Measurements from ENCODE around the gene IYD. TPM values are rescaled to one million over a fixed set of nuclear protein-coding genes. Genes with fewer than 3 reads are reported as not detected.

Gene IYD
- total and polyA plus RNA-seq, 2 donors, result 0.02 TPM; not detected in 1

DNA sequence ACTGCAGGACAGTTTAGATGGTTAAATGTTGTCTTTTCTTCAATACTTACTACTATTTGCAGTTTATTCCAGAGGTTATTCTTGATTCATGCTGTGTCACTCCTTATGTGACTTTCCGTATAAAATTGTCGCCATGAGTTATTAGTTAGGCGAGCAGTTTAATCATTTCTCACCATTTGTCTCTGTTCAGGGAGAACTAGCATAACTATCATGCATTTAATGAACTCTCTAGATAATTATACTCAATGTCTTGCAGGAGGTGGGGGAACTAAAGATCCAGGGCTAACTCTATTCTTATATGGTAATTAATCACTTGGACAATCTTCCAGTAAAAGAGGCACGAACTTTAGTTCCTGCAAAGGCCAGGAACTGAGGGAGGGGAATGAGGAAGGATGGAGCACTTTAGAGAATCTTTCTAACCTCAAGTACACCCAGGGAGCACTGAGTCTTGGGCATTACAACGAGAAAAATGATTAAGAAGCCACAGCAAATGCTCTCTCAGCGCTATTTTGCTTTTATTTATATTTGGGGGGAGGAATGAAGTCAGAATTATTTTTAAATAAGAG lies 58.3 kb downstream of the IYD start:
- no peaks in the 10 kb centered on the region for H3K36me3 ChIP-seq (ENCODE audit: control insufficient read depth in 2 of 2, insufficient read depth in 2 of 2, low read length in 1 of 2)
- 71% methylated on average over 6 of the region's 6 CpGs for WGBS
- no peak for DNase-seq (ENCODE audit: low read depth in 6 of 9, low spot score in 9 of 9)
- no peak overlapping the region for H3K4me3 ChIP-seq (ENCODE audit: low read length in 2 of 2)
- peaks cover 0 to 21% of the 10 kb centered on the region in 2 donors for H3K9me3 ChIP-seq (ENCODE audit: control insufficient read depth in 2 of 2, insufficient read depth in 1 of 2, low read length in 1 of 2)
- no peaks in the 10 kb centered on the region for H3K27me3 ChIP-seq (ENCODE audit: control insufficient read depth in 2 of 2, insufficient read depth in 1 of 2, low read length in 1 of 2)
- no peaks in the 10 kb centered on the region for H3K4me1 ChIP-seq (ENCODE audit: control insufficient read depth in 2 of 2, insufficient read depth in 2 of 2, low read length in 2 of 2)
- H3K27ac ChIP-seq (ENCODE audit: low read depth in 1 of 2, low read length in 1 of 2), result no peak overlapping the region

DNA sequence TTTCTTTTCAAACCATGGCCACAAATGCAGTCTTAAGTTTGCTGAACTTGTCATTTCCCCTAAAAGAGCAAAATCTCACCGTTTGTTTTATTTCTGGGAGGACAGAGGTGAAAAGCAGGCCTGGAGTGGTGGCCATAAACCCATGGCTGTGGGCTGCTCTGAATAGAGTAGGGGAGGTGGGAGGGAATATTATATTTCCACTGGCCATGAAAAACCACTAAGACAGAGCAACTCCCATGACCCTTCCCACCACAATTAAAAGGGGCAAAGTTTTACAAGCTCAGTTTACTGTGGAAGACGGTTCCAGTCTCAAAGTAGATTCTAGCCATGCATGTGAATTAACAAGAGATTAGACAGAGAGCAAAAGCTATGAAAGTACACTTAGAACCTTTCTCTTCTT lies 59.0 kb downstream of the IYD start:
- H3K36me3 ChIP-seq (ENCODE audit: control insufficient read depth in 2 of 2, insufficient read depth in 2 of 2, low read length in 1 of 2), result no peaks in the 10 kb centered on the region
- no peak for DNase-seq (ENCODE audit: low read depth in 6 of 9, low spot score in 9 of 9)
- H3K9me3 ChIP-seq (ENCODE audit: control insufficient read depth in 2 of 2, insufficient read depth in 1 of 2, low read length in 1 of 2), result peaks cover 0 to 21% of the 10 kb centered on the region in 2 donors
- no peaks in the 10 kb centered on the region for H3K4me1 ChIP-seq (ENCODE audit: control insufficient read depth in 2 of 2, insufficient read depth in 2 of 2, low read length in 2 of 2)
- H3K27ac ChIP-seq (ENCODE audit: low read depth in 1 of 2, low read length in 1 of 2), result no peak overlapping the region
- 94% methylated on average over 2 of the region's 2 CpGs for WGBS
- H3K4me3 ChIP-seq (ENCODE audit: low read length in 2 of 2), result no peak overlapping the region
- no peaks in the 10 kb centered on the region for H3K27me3 ChIP-seq (ENCODE audit: control insufficient read depth in 2 of 2, insufficient read depth in 1 of 2, low read length in 1 of 2)

DNA sequence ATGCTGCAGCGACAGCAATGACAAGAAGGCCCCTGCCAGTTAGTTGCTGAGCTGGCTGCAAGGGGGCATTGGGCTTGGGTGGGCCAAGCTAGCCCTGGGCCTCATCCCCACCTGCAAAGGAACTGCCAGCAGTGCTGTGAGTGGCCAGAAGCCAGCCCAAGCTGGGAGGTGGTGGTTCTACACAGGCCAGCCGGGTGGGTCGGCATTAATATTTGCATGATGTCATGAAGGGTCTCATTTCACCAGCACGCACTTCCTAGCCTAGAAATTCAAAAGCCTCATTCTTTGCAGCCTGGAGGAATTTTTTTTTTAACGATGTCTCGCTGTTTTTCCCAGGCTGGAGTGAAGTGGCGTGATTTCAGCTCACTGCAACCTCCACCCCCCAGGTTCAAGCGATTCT lies 62.0 kb downstream of the IYD start:
- H3K36me3 ChIP-seq (ENCODE audit: control insufficient read depth in 2 of 2, insufficient read depth in 2 of 2, low read length in 1 of 2), result no peaks in the 10 kb centered on the region
- H3K27me3 ChIP-seq (ENCODE audit: control insufficient read depth in 2 of 2, insufficient read depth in 1 of 2, low read length in 1 of 2), result no peaks in the 10 kb centered on the region
- WGBS, result 96% methylated on average over 8 of the region's 8 CpGs
- no peak overlapping the region for H3K4me3 ChIP-seq (ENCODE audit: low read length in 2 of 2)
- DNase-seq (ENCODE audit: low read depth in 6 of 9, low spot score in 9 of 9), result no peak
- no peaks in the 10 kb centered on the region for H3K9me3 ChIP-seq (ENCODE audit: control insufficient read depth in 2 of 2, insufficient read depth in 1 of 2, low read length in 1 of 2)
- H3K27ac ChIP-seq (ENCODE audit: low read depth in 1 of 2, low read length in 1 of 2), result no peak overlapping the region
- H3K4me1 ChIP-seq (ENCODE audit: control insufficient read depth in 2 of 2, insufficient read depth in 2 of 2, low read length in 2 of 2), result no peaks in the 10 kb centered on the region

GRCh38 chr6:150435360-150435759 lies 66.5 kb downstream of the IYD start:
- Histone ChIP-seq H3K36me3 (ENCODE audit: control insufficient read depth in 2 of 2, insufficient read depth in 2 of 2, low read length in 1 of 2) (no peaks in the 10 kb centered on the region), H3K4me3 (ENCODE audit: low read length in 2 of 2) (no peak overlapping the region), H3K27me3 (ENCODE audit: control insufficient read depth in 2 of 2, insufficient read depth in 1 of 2, low read length in 1 of 2) (no peaks in the 10 kb centered on the region), H3K9me3 (ENCODE audit: control insufficient read depth in 2 of 2, insufficient read depth in 1 of 2, low read length in 1 of 2) (no peaks in the 10 kb centered on the region), H3K27ac (ENCODE audit: low read depth in 1 of 2, low read length in 1 of 2) (no peak overlapping the region), H3K4me1 (ENCODE audit: control insufficient read depth in 2 of 2, insufficient read depth in 2 of 2, low read length in 2 of 2) (no peaks in the 10 kb centered on the region)
- no peak for DNase-seq (ENCODE audit: low read depth in 6 of 9, low spot score in 9 of 9)
- 96% methylated on average over 3 of the region's 3 CpGs for WGBS

GRCh38 chr6:150435832-150436231 lies 67.0 kb downstream of the IYD start:
- WGBS, result 91% methylated on average over 10 of the region's 10 CpGs
- H3K4me1 ChIP-seq (ENCODE audit: control insufficient read depth in 2 of 2, insufficient read depth in 2 of 2, low read length in 2 of 2), result no peaks in the 10 kb centered on the region
- H3K27ac ChIP-seq (ENCODE audit: low read depth in 1 of 2, low read length in 1 of 2), result no peak overlapping the region
- no peaks in the 10 kb centered on the region for H3K36me3 ChIP-seq (ENCODE audit: control insufficient read depth in 2 of 2, insufficient read depth in 2 of 2, low read length in 1 of 2)
- no peaks in the 10 kb centered on the region for H3K9me3 ChIP-seq (ENCODE audit: control insufficient read depth in 2 of 2, insufficient read depth in 1 of 2, low read length in 1 of 2)
- H3K27me3 ChIP-seq (ENCODE audit: control insufficient read depth in 2 of 2, insufficient read depth in 1 of 2, low read length in 1 of 2), result no peaks in the 10 kb centered on the region
- no peak overlapping the region for H3K4me3 ChIP-seq (ENCODE audit: low read length in 2 of 2)
- DNase-seq (ENCODE audit: low read depth in 6 of 9, low spot score in 9 of 9), result no peak

GRCh38 chr6:150439373-150439772 lies 70.6 kb downstream of the IYD start:
- DNase-seq (ENCODE audit: low read depth in 6 of 9, low spot score in 9 of 9), result no peak
- 95% methylated on average over 8 of the region's 8 CpGs for WGBS
- Histone ChIP-seq H3K27me3 (ENCODE audit: control insufficient read depth in 2 of 2, insufficient read depth in 1 of 2, low read length in 1 of 2) (no peaks in the 10 kb centered on the region), H3K4me1 (ENCODE audit: control insufficient read depth in 2 of 2, insufficient read depth in 2 of 2, low read length in 2 of 2) (no peaks in the 10 kb centered on the region), H3K36me3 (ENCODE audit: control insufficient read depth in 2 of 2, insufficient read depth in 2 of 2, low read length in 1 of 2) (no peaks in the 10 kb centered on the region), H3K27ac (ENCODE audit: low read depth in 1 of 2, low read length in 1 of 2) (no peak overlapping the region), H3K4me3 (ENCODE audit: low read length in 2 of 2) (no peak overlapping the region), H3K9me3 (ENCODE audit: control insufficient read depth in 2 of 2, insufficient read depth in 1 of 2, low read length in 1 of 2) (no peaks in the 10 kb centered on the region)

DNA sequence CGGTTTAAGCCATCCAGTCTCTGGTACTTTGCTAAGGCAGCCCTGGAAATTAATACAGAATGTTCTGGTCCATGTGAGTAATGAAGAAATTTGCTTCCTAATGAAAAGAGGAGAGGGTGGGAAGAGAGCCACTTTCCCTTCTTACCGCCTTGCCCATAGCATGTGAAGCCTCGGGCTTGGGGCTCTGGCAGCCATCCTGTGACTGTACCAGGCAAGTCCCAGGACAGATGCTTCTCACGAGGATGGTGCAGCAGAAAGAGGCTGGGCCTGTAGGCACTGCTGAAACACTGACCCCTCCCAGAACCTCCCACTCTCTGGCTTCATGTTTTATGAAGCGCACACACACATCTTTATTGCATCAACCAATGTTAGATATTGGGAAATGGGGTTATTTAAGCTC lies 74.8 kb downstream of the IYD start:
- 88% methylated on average over 5 of the region's 5 CpGs for WGBS
- H3K36me3 ChIP-seq (ENCODE audit: control insufficient read depth in 2 of 2, insufficient read depth in 2 of 2, low read length in 1 of 2), result no peaks in the 10 kb centered on the region
- no peak overlapping the region for H3K4me3 ChIP-seq (ENCODE audit: low read length in 2 of 2)
- H3K9me3 ChIP-seq (ENCODE audit: control insufficient read depth in 2 of 2, insufficient read depth in 1 of 2, low read length in 1 of 2), result no peaks in the 10 kb centered on the region
- no peak overlapping the region for H3K27ac ChIP-seq (ENCODE audit: low read depth in 1 of 2, low read length in 1 of 2)
- no peak for DNase-seq (ENCODE audit: low read depth in 6 of 9, low spot score in 9 of 9)
- no peaks in the 10 kb centered on the region for H3K4me1 ChIP-seq (ENCODE audit: control insufficient read depth in 2 of 2, insufficient read depth in 2 of 2, low read length in 2 of 2)
- H3K27me3 ChIP-seq (ENCODE audit: control insufficient read depth in 2 of 2, insufficient read depth in 1 of 2, low read length in 1 of 2), result no peaks in the 10 kb centered on the region

DNA sequence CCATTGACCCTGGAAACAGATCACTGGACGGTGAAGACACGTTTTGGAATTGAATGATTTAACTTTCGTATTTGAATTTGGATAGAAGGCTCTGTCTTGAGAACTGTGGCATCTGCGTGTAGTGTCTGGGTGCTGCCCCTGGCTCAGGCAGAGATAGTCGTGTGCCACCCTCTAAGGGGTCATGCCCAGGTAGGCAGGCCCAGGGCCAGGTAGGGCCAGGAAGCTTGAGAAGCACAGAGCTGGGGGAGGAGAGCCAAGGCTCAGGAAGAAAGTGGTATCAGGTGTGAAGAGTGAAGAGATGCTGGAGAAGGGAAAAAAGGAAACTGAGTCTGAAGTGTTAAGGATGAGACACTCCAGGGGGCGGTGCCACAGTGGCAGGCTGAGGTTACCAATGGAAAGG lies 75.5 kb downstream of the IYD start:
- WGBS, result 86% methylated on average over 6 of the region's 6 CpGs
- Histone ChIP-seq H3K4me3 (ENCODE audit: low read length in 2 of 2) (no peak overlapping the region), H3K27me3 (ENCODE audit: control insufficient read depth in 2 of 2, insufficient read depth in 1 of 2, low read length in 1 of 2) (no peaks in the 10 kb centered on the region), H3K36me3 (ENCODE audit: control insufficient read depth in 2 of 2, insufficient read depth in 2 of 2, low read length in 1 of 2) (no peaks in the 10 kb centered on the region), H3K9me3 (ENCODE audit: control insufficient read depth in 2 of 2, insufficient read depth in 1 of 2, low read length in 1 of 2) (no peaks in the 10 kb centered on the region), H3K4me1 (ENCODE audit: control insufficient read depth in 2 of 2, insufficient read depth in 2 of 2, low read length in 2 of 2) (no peaks in the 10 kb centered on the region), H3K27ac (ENCODE audit: low read depth in 1 of 2, low read length in 1 of 2) (no peak overlapping the region)
- DNase-seq (ENCODE audit: low read depth in 6 of 9, low spot score in 9 of 9), result no peak

DNA sequence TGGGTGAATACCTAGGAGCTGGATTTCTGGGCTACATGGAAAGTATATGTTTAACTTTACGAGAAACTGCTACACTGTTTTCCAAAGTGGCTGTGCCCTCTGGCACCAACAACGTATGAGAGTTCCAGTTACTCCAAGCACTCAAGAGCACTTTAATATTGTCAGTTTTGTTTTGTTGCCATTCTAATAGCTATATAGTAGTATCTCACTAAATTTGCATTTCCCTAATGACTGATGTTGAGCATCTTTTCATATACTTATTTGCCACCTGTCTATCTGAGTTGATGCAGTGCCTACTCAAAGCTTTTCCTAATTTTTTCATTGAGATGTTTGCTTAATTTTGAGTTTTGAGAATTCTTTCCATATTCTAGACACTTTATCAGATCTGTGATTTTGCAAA lies 76.7 kb downstream of the IYD start:
- 98% methylated on average over 2 of the region's 2 CpGs for WGBS
- no peak for DNase-seq (ENCODE audit: low read depth in 6 of 9, low spot score in 9 of 9)
- Histone ChIP-seq H3K27me3 (ENCODE audit: control insufficient read depth in 2 of 2, insufficient read depth in 1 of 2, low read length in 1 of 2) (no peaks in the 10 kb centered on the region), H3K4me1 (ENCODE audit: control insufficient read depth in 2 of 2, insufficient read depth in 2 of 2, low read length in 2 of 2) (no peaks in the 10 kb centered on the region), H3K36me3 (ENCODE audit: control insufficient read depth in 2 of 2, insufficient read depth in 2 of 2, low read length in 1 of 2) (no peaks in the 10 kb centered on the region), H3K9me3 (ENCODE audit: control insufficient read depth in 2 of 2, insufficient read depth in 1 of 2, low read length in 1 of 2) (no peaks in the 10 kb centered on the region), H3K4me3 (ENCODE audit: low read length in 2 of 2) (no peak overlapping the region), H3K27ac (ENCODE audit: low read depth in 1 of 2, low read length in 1 of 2) (no peak overlapping the region)

GRCh38 chr6:150448221-150448620 lies 79.4 kb downstream of the IYD start:
- Histone ChIP-seq H3K4me1 (ENCODE audit: control insufficient read depth in 2 of 2, insufficient read depth in 2 of 2, low read length in 2 of 2) (no peaks in the 10 kb centered on the region), H3K27ac (ENCODE audit: low read depth in 1 of 2, low read length in 1 of 2) (no peak overlapping the region), H3K27me3 (ENCODE audit: control insufficient read depth in 2 of 2, insufficient read depth in 1 of 2, low read length in 1 of 2) (no peaks in the 10 kb centered on the region), H3K4me3 (ENCODE audit: low read length in 2 of 2) (no peak overlapping the region), H3K36me3 (ENCODE audit: control insufficient read depth in 2 of 2, insufficient read depth in 2 of 2, low read length in 1 of 2) (no peaks in the 10 kb centered on the region), H3K9me3 (ENCODE audit: control insufficient read depth in 2 of 2, insufficient read depth in 1 of 2, low read length in 1 of 2) (no peaks in the 10 kb centered on the region)
- WGBS, result 95% methylated on average over 1 of the region's 1 CpG
- DNase-seq (ENCODE audit: low read depth in 6 of 9, low spot score in 9 of 9), result no peak

Measured in thymus (tissue), 11 donors.